WTC11 (cell line): Measurements from ENCODE around the gene ARHGEF19. TPM values are rescaled to one million over a fixed set of nuclear protein-coding genes. Genes with fewer than 3 reads are reported as not detected.
A peak's percentile ranks its signal among the peaks of the same experiment; 100 is the strongest.

Experiments
- ATAC-seq: fragments of 200-7000 bp; cut with Tn5 transposase; 2 replicates; pipeline ENCODE4 v1.10.0; 2021; ENCODE audit warnings: mild to moderate bottlenecking, moderate library complexity
- CTCF ChIA-PET: fragments of 300-600 bp; sonication (Branson Sonifier 250); formaldehyde crosslinking; loops from one replicate; lab custom pipeline; 2021; ENCODE audit warnings: antibody characterized with exemption; lab: Charles Lee
- POLR2A ChIA-PET: fragments of 350-600 bp; sonication (Branson Sonifier 250); formaldehyde crosslinking; loops from one replicate; lab custom pipeline; 2021; ENCODE audit warnings: antibody characterized with exemption; lab: Charles Lee
- DNase-seq: peaks from one replicate; pipeline ENCODE4 v3.0.0; 2021; ENCODE audit warnings: low spot score
- H3K27ac Mint-ChIP-seq: 2 replicates; pipeline ENCODE4 v1.8.0; 2021; ENCODE audit warnings: mixed read lengths
- H3K27me3 Mint-ChIP-seq: 2 replicates; pipeline ENCODE4 v1.8.0; 2021; ENCODE audit warnings: low read depth, mild to moderate bottlenecking, moderate library complexity, mixed read lengths
- H3K36me3 Mint-ChIP-seq: 2 replicates; pipeline ENCODE4 v1.8.0; 2021; ENCODE audit warnings: mixed read lengths
- H3K4me1 Mint-ChIP-seq: 2 replicates; pipeline ENCODE4 v1.8.0; 2022; ENCODE audit warnings: mixed read lengths
- H3K4me3 Mint-ChIP-seq: 2 replicates; pipeline ENCODE4 v1.8.0; 2021; ENCODE audit warnings: mild to moderate bottlenecking, moderate library complexity, mixed read lengths
- H3K9me3 Mint-ChIP-seq: 2 replicates; pipeline ENCODE4 v1.8.0; 2021; ENCODE audit warnings: mixed read lengths
- ARID4B ChIP-seq: sonication (generic); formaldehyde crosslinking; IDR thresholded peaks from 2 replicates; pipeline ENCODE4 v1.8.0; 2023; ENCODE audit warnings: missing genetic modification reagents, mild to moderate bottlenecking, borderline replicate concordance
- CREM ChIP-seq: sonication (generic); formaldehyde crosslinking; IDR thresholded peaks from 2 replicates; pipeline ENCODE4 v1.8.1; 2022; ENCODE audit warnings: mild to moderate bottlenecking, missing genetic modification reagents, moderate library complexity
- GTF2I ChIP-seq: fragments of 250-450 bp; sonication (Bioruptor Pico); conservative IDR thresholded peaks from 2 replicates; pipeline ENCODE4 v1.4.0; 2021; ENCODE audit warnings: mild to moderate bottlenecking
- JAZF1 ChIP-seq: fragments of 250-450 bp; sonication (Bioruptor Pico); IDR thresholded peaks from 2 replicates; pipeline ENCODE4 v1.9.0; 2021; ENCODE audit warnings: moderate library complexity, mild to moderate bottlenecking, inconsistent platforms
- NFATC4 ChIP-seq: fragments of 250-450 bp; sonication (Bioruptor Pico); IDR thresholded peaks from 2 replicates; pipeline ENCODE4 v1.9.0; 2021; ENCODE audit warnings: mild to moderate bottlenecking
- STAT6 ChIP-seq: sonication (generic); formaldehyde crosslinking; conservative IDR thresholded peaks from 2 replicates; pipeline ENCODE4 v1.8.1; 2023; ENCODE audit warnings: mild to moderate bottlenecking, low read depth, missing genetic modification reagents, moderate library complexity
- TEAD1 ChIP-seq: sonication (generic); formaldehyde crosslinking; IDR thresholded peaks from 2 replicates; pipeline ENCODE4 v1.8.0; 2022; ENCODE audit warnings: mild to moderate bottlenecking, missing genetic modification reagents
- TEAD4 ChIP-seq: sonication (generic); formaldehyde crosslinking; IDR thresholded peaks from 2 replicates; pipeline ENCODE4 v1.8.0; 2022; ENCODE audit warnings: mild to moderate bottlenecking, missing genetic modification reagents
- ZMAT4 ChIP-seq: fragments of 250-450 bp; sonication (Bioruptor Pico); IDR thresholded peaks from 2 replicates; pipeline ENCODE4 v1.9.0; 2021; ENCODE audit warnings: mild to moderate bottlenecking
- ZNF138 ChIP-seq: sonication (generic); formaldehyde crosslinking; conservative IDR thresholded peaks from 2 replicates; pipeline ENCODE4 v1.8.1; 2022; ENCODE audit warnings: mild to moderate bottlenecking, moderate library complexity, missing genetic modification reagents
- ZNF263 ChIP-seq: sonication (generic); formaldehyde crosslinking; IDR thresholded peaks from 2 replicates; pipeline ENCODE4 v1.8.1; 2022; ENCODE audit warnings: low read depth, mild to moderate bottlenecking, moderate library complexity, missing genetic modification reagents
- ZNF396 ChIP-seq: fragments of 250-450 bp; sonication (Bioruptor Pico); IDR thresholded peaks from 2 replicates; pipeline ENCODE4 v1.8.0; 2021; ENCODE audit warnings: mild to moderate bottlenecking, moderate library complexity, borderline replicate concordance
- ZNF416 ChIP-seq: fragments of 250-450 bp; sonication (Bioruptor Pico); IDR thresholded peaks from 2 replicates; pipeline ENCODE4 v1.9.0; 2021; ENCODE audit warnings: mild to moderate bottlenecking, inconsistent platforms
- ZNF423 ChIP-seq: fragments of 250-450 bp; sonication (Bioruptor Pico); IDR thresholded peaks from 2 replicates; pipeline ENCODE4 v2.1.2; 2022; ENCODE audit warnings: mild to moderate bottlenecking, moderate library complexity
- ZNF512 ChIP-seq: sonication (generic); formaldehyde crosslinking; IDR thresholded peaks from 2 replicates; pipeline ENCODE4 v1.8.1; 2022; ENCODE audit warnings: missing genetic modification reagents, borderline replicate concordance
- ZNF532 ChIP-seq: fragments of 250-450 bp; sonication (Bioruptor Pico); IDR thresholded peaks from 2 replicates; pipeline ENCODE4 v1.9.0; 2021; ENCODE audit warnings: mild to moderate bottlenecking, borderline replicate concordance
- total RNA-seq: library from RNA; stranded (reverse); gene quantifications from 3 replicates; pipeline ENCODE4 v1.2.3, GENCODE V29; 2021

ARHGEF19 gene
- total RNA-seq, 1 experiment from 2014 or later: 53.1 TPM

- peak overlapping the region; percentile 11; the same call in 1 of the 2 replicates for H3K27ac Mint-ChIP-seq
- H3K4me3 Mint-ChIP-seq: peak overlapping the region; percentile 76
- TF ChIP-seq ZNF263 (CRISPR knock-in tag) (no peak), TEAD4 (0 out of 2 replicates have a peak, but pooled peaks have one; percentile 19), ZNF423 (CRISPR knock-in tag) (no peak)
- H3K9me3 Mint-ChIP-seq: no peaks in the 10 kb centered on the region
- ATAC-seq (no peak), DNase-seq (no peak)
- ChIA-PET CTCF (interaction anchor here (1.0 to 2.5 kb wide), 7 partner anchors 13 to 150 kb away, joined by 3 to 11 read pairs (median 7); no protein-coding TSS in a partner anchor), POLR2A (interaction anchor here (0.6 to 1.3 kb wide), 3 partner anchors 13 to 59 kb away, joined by 3 to 6 read pairs (median 4); no protein-coding TSS in a partner anchor)
- peaks cover 10% of the 10 kb centered on the region for H3K27me3 Mint-ChIP-seq
- no peaks in the 10 kb centered on the region for H3K36me3 Mint-ChIP-seq
- peaks cover 54% of the 10 kb centered on the region for H3K4me1 Mint-ChIP-seq
Measured at GRCh38 chr1:16213013-16213412, 561 bp upstream of the ARHGEF19 start.

GRCh38 chr1:16211824-16212223 lies 628 bp downstream of the ARHGEF19 start:
- ChIA-PET CTCF (interaction anchor here (1.0 to 2.5 kb wide), 7 partner anchors 15 to 152 kb away, joined by 3 to 11 read pairs (median 7); no protein-coding TSS in a partner anchor), POLR2A (interaction anchor here (0.6 to 1.3 kb wide), 2 partner anchors 15 to 72 kb away, joined by 3 to 6 read pairs; no protein-coding TSS in a partner anchor)
- Mint-ChIP-seq H3K4me1 (peaks cover 53% of the 10 kb centered on the region), H3K27ac (peak overlapping the region; percentile 45; the same call in 1 of the 2 replicates), H3K9me3 (no peaks in the 10 kb centered on the region), H3K27me3 (peaks cover 7% of the 10 kb centered on the region), H3K4me3 (peak overlapping the region; percentile 76), H3K36me3 (no peaks in the 10 kb centered on the region)
- DNase-seq (no peak), ATAC-seq (no peak)
- TF ChIP-seq GTF2I (CRISPR knock-in tag) (0 out of 2 replicates have a peak, but pooled peaks have one; percentile 20), NFATC4 (no peak)

- POLR2A ChIA-PET: no interaction called here
- CTCF ChIA-PET: interaction anchor here (2.2 to 2.5 kb wide), 3 partner anchors 18 to 132 kb away, joined by 7 to 11 read pairs (median 9); no protein-coding TSS in a partner anchor
- ATAC-seq: no peak
- peak overlapping the region; percentile 7; the same call in 1 of the 2 replicates for H3K27ac Mint-ChIP-seq
- peak overlapping the region; percentile 76 for H3K4me3 Mint-ChIP-seq
- no peaks in the 10 kb centered on the region for H3K36me3 Mint-ChIP-seq
- H3K4me1 Mint-ChIP-seq: peaks cover 47% of the 10 kb centered on the region
- H3K27me3 Mint-ChIP-seq: no peaks in the 10 kb centered on the region
- no peaks in the 10 kb centered on the region for H3K9me3 Mint-ChIP-seq
- no peak for DNase-seq
- TF ChIP-seq ZMAT4 (CRISPR knock-in tag) (no peak), ZNF138 (no peak), ZNF532 (CRISPR knock-in tag) (no peak), JAZF1 (CRISPR knock-in tag) (no peak), TEAD1 (no peak), ZNF396 (CRISPR knock-in tag) (no peak), ARID4B (no peak), TEAD4 (no peak), ZNF512 (no peak), CREM (CRISPR knock-in tag) (no peak), STAT6 (CRISPR knock-in tag) (no peak), ZNF416 (no peak)
Measured at GRCh38 chr1:16210581-16210980, 1.9 kb downstream of the ARHGEF19 start.
